SHP77 (cell line): ENCODE data around the gene SLC16A7.
A peak's percentile ranks its signal among the peaks of the same experiment; 100 is the strongest.
"Not testable (repeated sequence)": the region's sequence is repeated elsewhere in the genome, so short reads cannot be mapped to it uniquely, and the experiment has no call there.

Experiments used
- DNase-seq, 2 experiments: peaks; one replicate each; lab custom pipeline; 2025; lab: John Stamatoyannopoulos, UW

Gene SLC16A7

GRCh38 chr12:59595883-59596540 lies at the start of gene SLC16A7:
TSS of gene SLC16A7 (plus strand) at chr12:59596029. CDS start at chr12:59704802, 108,773 bp downstream.
- peak; percentile 88 to 91 for DNase-seq

GRCh38 chr12:59548930-59549329 lies 46.9 kb upstream of the SLC16A7 start:
- no peak for DNase-seq

GRCh38 chr12:59559696-59560095 lies 36.1 kb upstream of the SLC16A7 start:
- no peak for DNase-seq

- DNase-seq = no peak
Observed at GRCh38 chr12:59570145-59570544, 25.7 kb upstream of the SLC16A7 start.

GRCh38 chr12:59574406-59574805 lies 21.4 kb upstream of the SLC16A7 start:
- no peak for DNase-seq

GRCh38 chr12:59575826-59576225 lies 20.0 kb upstream of the SLC16A7 start:
- no peak for DNase-seq

GRCh38 chr12:59578254-59578653 lies 17.6 kb upstream of the SLC16A7 start:
- no peak for DNase-seq

GRCh38 chr12:59579631-59580030 lies 16.2 kb upstream of the SLC16A7 start:
- no peak for DNase-seq

- DNase-seq = no peak
Observed at GRCh38 chr12:59580050-59580449, 15.8 kb upstream of the SLC16A7 start.

GRCh38 chr12:59583003-59583712 lies 12.7 kb upstream of the SLC16A7 start:
- DNase-seq = no peak

- no peak for DNase-seq
Observed at GRCh38 chr12:59587710-59588109, 8.1 kb upstream of the SLC16A7 start.

- no peak for DNase-seq
Observed at GRCh38 chr12:59593761-59594160, 2.1 kb upstream of the SLC16A7 start.

- DNase-seq = no peak
Observed at GRCh38 chr12:59594943-59595500, 807 bp upstream of the SLC16A7 start.

GRCh38 chr12:59595565-59595882 lies 305 bp upstream of the SLC16A7 start:
- DNase-seq = no peak

- DNase-seq = no peak
Observed at GRCh38 chr12:59597385-59597781, 1.6 kb downstream of the SLC16A7 start.

- no peak for DNase-seq
Observed at GRCh38 chr12:59600171-59600570, 4.3 kb downstream of the SLC16A7 start.

- no peak for DNase-seq
Observed at GRCh38 chr12:59603754-59604153, 7.9 kb downstream of the SLC16A7 start.

GRCh38 chr12:59612823-59613434 lies 17.1 kb downstream of the SLC16A7 start:
- DNase-seq = not testable (repeated sequence)

GRCh38 chr12:59615392-59616165 lies 19.8 kb downstream of the SLC16A7 start:
- no peak for DNase-seq

- no peak for DNase-seq
Observed at GRCh38 chr12:59619461-59620240, 23.8 kb downstream of the SLC16A7 start.

- DNase-seq = no peak
Observed at GRCh38 chr12:59620326-59620725, 24.5 kb downstream of the SLC16A7 start.
